ENCODE results near the gene MXRA8.

DNA sequence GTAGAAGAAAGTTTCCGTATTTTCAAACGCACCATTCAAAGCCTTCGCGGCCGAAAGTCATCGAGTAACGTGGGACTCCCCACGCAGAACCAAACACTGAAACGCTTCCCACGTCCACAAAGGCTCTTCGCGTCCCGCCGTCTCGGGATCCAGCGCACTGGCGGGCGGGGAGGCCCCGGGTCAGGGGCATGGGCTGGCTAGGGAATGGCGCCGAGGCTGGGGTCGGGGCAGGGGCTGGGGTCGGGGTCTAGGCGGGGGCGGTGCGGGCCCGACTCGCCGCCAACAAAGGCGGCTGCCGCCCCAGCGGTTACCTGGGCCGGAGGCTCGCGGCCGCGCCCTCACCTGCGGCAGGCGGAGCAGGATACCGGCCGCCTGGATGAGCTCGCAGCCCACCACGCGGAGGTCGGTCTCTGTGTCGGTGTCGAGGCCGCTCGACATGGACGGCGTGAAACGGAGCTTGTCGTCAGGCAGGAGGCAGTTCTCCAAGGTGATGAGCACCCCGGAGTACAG lies 40.4 kb upstream of the MXRA8 start:
- TF ChIP-seq, protein P1, sequence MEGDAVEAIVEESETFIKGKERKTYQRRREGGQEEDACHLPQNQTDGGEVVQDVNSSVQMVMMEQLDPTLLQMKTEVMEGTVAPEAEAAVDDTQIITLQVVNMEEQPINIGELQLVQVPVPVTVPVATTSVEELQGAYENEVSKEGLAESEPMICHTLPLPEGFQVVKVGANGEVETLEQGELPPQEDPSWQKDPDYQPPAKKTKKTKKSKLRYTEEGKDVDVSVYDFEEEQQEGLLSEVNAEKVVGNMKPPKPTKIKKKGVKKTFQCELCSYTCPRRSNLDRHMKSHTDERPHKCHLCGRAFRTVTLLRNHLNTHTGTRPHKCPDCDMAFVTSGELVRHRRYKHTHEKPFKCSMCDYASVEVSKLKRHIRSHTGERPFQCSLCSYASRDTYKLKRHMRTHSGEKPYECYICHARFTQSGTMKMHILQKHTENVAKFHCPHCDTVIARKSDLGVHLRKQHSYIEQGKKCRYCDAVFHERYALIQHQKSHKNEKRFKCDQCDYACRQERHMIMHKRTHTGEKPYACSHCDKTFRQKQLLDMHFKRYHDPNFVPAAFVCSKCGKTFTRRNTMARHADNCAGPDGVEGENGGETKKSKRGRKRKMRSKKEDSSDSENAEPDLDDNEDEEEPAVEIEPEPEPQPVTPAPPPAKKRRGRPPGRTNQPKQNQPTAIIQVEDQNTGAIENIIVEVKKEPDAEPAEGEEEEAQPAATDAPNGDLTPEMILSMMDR (IDR thresholded peaks at IDR 0.05; ENCODE audit: low read depth, low read length) = no peak
- TF ChIP-seq, protein P2, sequence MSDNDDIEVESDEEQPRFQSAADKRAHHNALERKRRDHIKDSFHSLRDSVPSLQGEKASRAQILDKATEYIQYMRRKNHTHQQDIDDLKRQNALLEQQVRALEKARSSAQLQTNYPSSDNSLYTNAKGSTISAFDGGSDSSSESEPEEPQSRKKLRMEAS (IDR thresholded peaks at IDR 0.05; ENCODE audit: low read depth, low read length) = no peak
- no peak for TF ChIP-seq POLR2A (IDR thresholded peaks at IDR 0.05; ENCODE audit: extremely low read depth, insufficient read length)
